Upper lobe of left lung (tissue), 6 donors: ENCODE measurements around the gene IL17A. TPM values are rescaled to one million over a fixed set of nuclear protein-coding genes. Genes with fewer than 3 reads are reported as not detected.

Experiments
- ATAC-seq, 2 donors: fragments of 200-7000 bp; cut with Tn5 transposase; one replicate each; pipeline ENCODE4 v1.9.1; 2022; ENCODE audit warnings: mild to moderate bottlenecking in 2 of 2, moderate library complexity in 2 of 2; ENCODE audit not compliant: low FRiP score in 2 of 2
- DNase-seq, 2 donors: peaks; one replicate each; pipeline ENCODE4 v3.0.0-alpha.2; 2019 to 2020
- H3K27ac ChIP-seq, 4 donors: fragments of 200-600 bp; sonication (generic); one replicate each; pipeline ENCODE4 v1.5.1; 2016 to 2019
- H3K27me3 ChIP-seq, 4 donors: fragments of 200-600 bp; sonication (generic); one replicate each; pipeline ENCODE4 v1.5.1; 2017 to 2019
- H3K36me3 ChIP-seq, 4 donors: fragments of 200-600 bp; sonication (generic); one replicate each; pipeline ENCODE4 v1.5.1; 2016 to 2019
- H3K4me1 ChIP-seq, 4 donors: fragments of 200-600 bp; sonication (generic); one replicate each; pipeline ENCODE4 v1.5.1; 2018 to 2019
- H3K4me3 ChIP-seq, 4 donors: fragments of 200-600 bp; sonication (generic); one replicate each; pipeline ENCODE4 v1.5.1; 2017 to 2019; ENCODE audit warnings: mild to moderate bottlenecking in 2 of 4, moderate library complexity in 1 of 4
- H3K9me3 ChIP-seq, 4 donors: fragments of 200-600 bp; sonication (generic); one replicate each; pipeline ENCODE4 v1.5.1; 2018 to 2019
- EP300 ChIP-seq, 4 donors: sonication (generic); formaldehyde crosslinking; IDR thresholded peaks; one replicate each; pipeline ENCODE4 v1.5.1; 2017; ENCODE audit warnings: antibody characterized with exemption in 4 of 4, control low read depth in 2 of 4
- POLR2A ChIP-seq, 4 donors: fragments of 450-650 bp; IDR thresholded peaks; one replicate each; pipeline ENCODE4 v1.5.1; 2016 to 2017; ENCODE audit warnings: antibody characterized with exemption in 4 of 4, mild to moderate bottlenecking in 2 of 4
- POLR2AphosphoS5 ChIP-seq, 2 donors: sonication (generic); formaldehyde crosslinking; IDR thresholded peaks; one replicate each; pipeline ENCODE4 v1.5.1; 2017; ENCODE audit warnings: antibody characterized with exemption in 2 of 2
- WGBS, 2 donors: methylation state at CpG; one replicate each; pipeline ENCODE4 v1.1.5; 2017 to 2018; 5-methylcytosine and 5-hydroxymethylcytosine counted together
- total RNA-seq, 6 donors: library from RNA; depleted of rRNA in 4 of 6; stranded (reverse); fragments of >200 nt in 4 of 6; gene quantifications; one replicate each; pipeline versions ENCODE4 v1.1.0 to v1.2.1, GENCODE V29; 2016 to 2021
- TF ChIP-seq, protein P1 (sequence below), 6 experiments: fragments of 450-650 bp in 4 of 6; fragments of 200-600 bp in 2 of 6; sonication (generic) in 2 of 6; IDR thresholded peaks; one replicate each; pipeline ENCODE4 v1.5.1; 2016 to 2019; ENCODE audit warnings: antibody characterized with exemption in 6 of 6
- donor health status: DM: no; HTN: no; CAD: no; lungs with moderate emphysema.
- donor health status: DM: no; HTN: yes; CAD: no; lungs with severe emphysema.

The IL17A gene
- total RNA-seq, 6 donors from 2014 or later: not detected

DNA sequence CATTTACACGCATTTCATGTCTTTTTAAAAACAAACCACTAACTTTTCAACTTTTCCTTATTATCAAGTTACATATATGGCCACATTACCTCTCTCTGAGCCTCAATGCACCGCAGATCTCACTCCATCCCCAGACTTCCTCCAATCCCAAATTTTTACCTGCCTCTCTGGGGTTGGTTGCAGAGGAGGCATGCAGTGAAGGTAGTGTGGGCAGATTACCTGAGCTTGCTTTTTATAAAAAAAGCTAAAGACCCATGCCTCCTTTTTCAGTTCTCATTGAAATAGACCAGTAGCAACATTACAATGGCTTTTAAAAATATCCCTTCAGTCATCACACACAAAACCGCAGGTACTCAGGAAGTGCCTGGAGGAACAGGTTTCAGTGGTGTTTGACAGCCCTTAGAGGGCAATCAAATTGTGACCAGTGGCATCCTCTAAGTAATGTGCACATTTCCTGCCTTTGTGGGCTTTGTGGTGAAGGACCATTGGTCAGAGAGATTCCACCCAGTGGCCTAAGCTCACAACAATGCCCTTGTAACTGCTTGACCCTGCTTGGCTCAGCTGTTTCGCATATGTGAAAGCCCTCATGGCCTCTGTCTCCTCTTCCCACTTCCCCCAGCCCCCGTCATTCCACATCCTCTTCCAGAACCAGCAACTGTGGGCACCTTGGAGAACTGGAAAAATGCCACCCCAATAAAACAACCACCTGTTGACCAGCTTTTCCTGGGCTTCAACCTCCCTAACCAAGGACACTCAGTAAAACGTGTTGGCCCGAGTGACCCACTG lies 30.2 kb upstream of the IL17A start:
- WGBS, 2 donors: 40 to 45% methylated on average over 6 to 7 of the region's 7 CpGs
- ATAC-seq (no peak), DNase-seq (no peak)
- TF ChIP-seq, protein P1, sequence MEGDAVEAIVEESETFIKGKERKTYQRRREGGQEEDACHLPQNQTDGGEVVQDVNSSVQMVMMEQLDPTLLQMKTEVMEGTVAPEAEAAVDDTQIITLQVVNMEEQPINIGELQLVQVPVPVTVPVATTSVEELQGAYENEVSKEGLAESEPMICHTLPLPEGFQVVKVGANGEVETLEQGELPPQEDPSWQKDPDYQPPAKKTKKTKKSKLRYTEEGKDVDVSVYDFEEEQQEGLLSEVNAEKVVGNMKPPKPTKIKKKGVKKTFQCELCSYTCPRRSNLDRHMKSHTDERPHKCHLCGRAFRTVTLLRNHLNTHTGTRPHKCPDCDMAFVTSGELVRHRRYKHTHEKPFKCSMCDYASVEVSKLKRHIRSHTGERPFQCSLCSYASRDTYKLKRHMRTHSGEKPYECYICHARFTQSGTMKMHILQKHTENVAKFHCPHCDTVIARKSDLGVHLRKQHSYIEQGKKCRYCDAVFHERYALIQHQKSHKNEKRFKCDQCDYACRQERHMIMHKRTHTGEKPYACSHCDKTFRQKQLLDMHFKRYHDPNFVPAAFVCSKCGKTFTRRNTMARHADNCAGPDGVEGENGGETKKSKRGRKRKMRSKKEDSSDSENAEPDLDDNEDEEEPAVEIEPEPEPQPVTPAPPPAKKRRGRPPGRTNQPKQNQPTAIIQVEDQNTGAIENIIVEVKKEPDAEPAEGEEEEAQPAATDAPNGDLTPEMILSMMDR (IDR thresholded peaks at IDR 0.05): no peak
- TF ChIP-seq POLR2A (IDR thresholded peaks at IDR 0.05): no peak
- no peak for TF ChIP-seq POLR2AphosphoS5 (IDR thresholded peaks at IDR 0.05)
- TF ChIP-seq EP300 (IDR thresholded peaks at IDR 0.05): no peak
- no peaks in the 10 kb centered on the region for H3K27me3 ChIP-seq
- H3K9me3 ChIP-seq: no peaks in the 10 kb centered on the region
- no peak overlapping the region for H3K4me3 ChIP-seq
- no peak overlapping the region for H3K27ac ChIP-seq
- no peaks in the 10 kb centered on the region for H3K4me1 ChIP-seq
- no peaks in the 10 kb centered on the region for H3K36me3 ChIP-seq

DNA sequence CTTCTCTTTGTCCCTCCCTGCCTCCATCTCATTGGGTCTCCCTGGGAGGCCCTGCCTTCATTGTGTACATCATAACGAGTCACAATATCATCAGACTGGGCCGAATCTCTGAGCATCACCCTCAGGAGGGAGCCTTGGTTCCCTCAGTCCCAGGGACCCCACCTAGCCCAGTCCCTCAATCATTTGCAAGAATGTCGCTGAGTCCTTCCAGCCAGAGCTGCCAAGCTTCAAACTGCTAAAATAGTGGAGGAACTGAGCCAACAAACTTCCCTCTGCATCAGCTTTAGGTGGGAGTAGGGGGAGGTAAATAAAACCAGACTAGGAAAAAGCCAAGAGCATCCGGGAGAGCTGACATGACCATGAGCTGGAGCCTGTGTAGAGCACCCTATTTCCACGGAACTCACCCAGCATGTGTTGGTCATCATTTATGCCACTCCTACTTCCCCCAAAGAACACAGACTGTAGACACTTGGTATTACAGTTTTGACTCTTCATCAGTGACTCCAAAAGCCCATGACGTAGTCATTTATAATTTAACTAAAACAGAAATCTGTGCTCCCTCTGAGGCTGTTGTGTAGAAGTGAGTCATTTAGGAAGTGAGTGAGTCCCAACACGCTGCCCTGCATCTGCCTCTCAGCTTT lies 28.8 kb upstream of the IL17A start:
- no peaks in the 10 kb centered on the region for H3K27me3 ChIP-seq
- H3K27ac ChIP-seq: no peak overlapping the region
- no peaks in the 10 kb centered on the region for H3K9me3 ChIP-seq
- no peaks in the 10 kb centered on the region for H3K4me1 ChIP-seq
- DNase-seq (no peak), ATAC-seq (no peak)
- WGBS, 2 donors: 67 to 69% methylated on average over 7 of the region's 7 CpGs
- no peaks in the 10 kb centered on the region for H3K36me3 ChIP-seq
- TF ChIP-seq, protein P1 (IDR thresholded peaks at IDR 0.05): no peak
- TF ChIP-seq POLR2A (IDR thresholded peaks at IDR 0.05) (no peak), EP300 (IDR thresholded peaks at IDR 0.05) (no peak), POLR2AphosphoS5 (IDR thresholded peaks at IDR 0.05) (no peak)
- no peak overlapping the region for H3K4me3 ChIP-seq

DNA sequence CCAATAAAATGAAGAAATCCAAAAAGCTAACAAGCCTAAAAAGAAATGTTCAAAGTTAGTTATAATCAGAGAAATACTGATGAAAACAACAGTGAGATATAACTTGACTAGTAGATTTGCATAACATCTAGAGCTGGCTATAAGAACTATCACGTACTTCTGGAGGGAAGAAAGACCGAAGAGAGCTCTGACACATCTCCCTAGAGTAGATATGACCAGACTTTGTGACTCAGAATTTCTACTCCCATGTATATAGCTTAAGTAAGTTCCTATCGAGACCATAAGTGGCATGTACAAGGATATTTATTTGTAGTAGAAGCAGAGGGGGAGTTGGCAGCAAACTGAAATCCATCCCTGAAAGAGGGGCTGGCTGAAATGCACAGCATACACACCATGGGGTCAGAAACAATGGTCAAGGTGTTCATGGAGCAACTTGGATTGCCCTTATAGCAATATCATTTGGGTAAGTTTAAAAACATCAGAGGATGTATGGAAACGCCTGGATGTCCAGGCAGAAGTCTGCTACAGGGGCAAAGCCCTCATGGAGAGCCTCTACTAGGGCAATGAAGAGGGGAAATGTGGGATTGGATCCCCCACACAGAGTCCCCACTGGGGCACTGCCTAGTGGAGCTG lies 25.6 kb upstream of the IL17A start:
- H3K4me3 ChIP-seq: no peak overlapping the region
- H3K4me1 ChIP-seq: no peaks in the 10 kb centered on the region
- TF ChIP-seq POLR2AphosphoS5 (IDR thresholded peaks at IDR 0.05): no peak
- TF ChIP-seq POLR2A (IDR thresholded peaks at IDR 0.05): no peak
- TF ChIP-seq, protein P1 (IDR thresholded peaks at IDR 0.05): no peak
- no peak for TF ChIP-seq EP300 (IDR thresholded peaks at IDR 0.05)
- 77 to 83% methylated on average over 4 of the region's 4 CpGs for WGBS, 2 donors
- H3K27me3 ChIP-seq: no peaks in the 10 kb centered on the region
- no peak overlapping the region for H3K27ac ChIP-seq
- H3K9me3 ChIP-seq: no peaks in the 10 kb centered on the region
- ATAC-seq (no peak), DNase-seq (no peak)
- H3K36me3 ChIP-seq: no peaks in the 10 kb centered on the region

DNA sequence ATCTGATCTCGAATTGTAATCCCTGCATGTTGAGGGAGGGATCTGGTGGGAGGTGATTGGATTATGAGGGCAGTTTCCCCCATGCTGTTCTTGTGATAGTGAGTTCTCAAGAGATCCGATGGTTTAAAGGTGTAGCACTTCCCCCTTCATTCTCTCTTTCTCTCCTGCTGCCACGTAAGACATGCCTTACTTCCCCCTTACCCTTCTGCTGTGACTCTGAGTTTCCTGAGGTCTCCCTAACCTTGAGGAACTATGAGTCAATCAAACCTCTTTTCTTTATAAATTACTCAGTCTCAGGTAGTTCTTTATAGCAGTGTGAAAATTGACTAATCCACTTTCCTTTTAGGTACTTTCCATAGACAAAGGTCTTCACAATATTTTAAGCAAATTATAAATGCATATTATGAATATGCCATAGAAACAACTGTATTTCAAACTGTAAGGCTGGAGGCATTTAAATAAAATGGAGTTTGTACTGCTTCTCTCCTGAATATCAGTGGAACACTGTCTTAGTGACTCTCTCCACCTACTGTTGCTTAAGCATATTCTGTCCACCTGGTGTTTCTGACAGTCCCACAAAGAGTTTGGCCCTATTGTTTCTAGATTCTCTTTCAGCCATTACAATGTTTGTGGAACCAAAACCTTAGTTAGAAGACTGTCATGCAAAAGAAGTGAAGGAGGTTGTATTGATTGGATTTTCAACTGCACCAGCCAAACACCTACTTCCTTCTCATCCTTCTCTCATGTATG lies 24.3 kb upstream of the IL17A start:
- Histone ChIP-seq H3K27ac (no peak overlapping the region), H3K9me3 (no peaks in the 10 kb centered on the region), H3K27me3 (no peaks in the 10 kb centered on the region), H3K4me1 (no peaks in the 10 kb centered on the region), H3K36me3 (no peaks in the 10 kb centered on the region), H3K4me3 (no peak overlapping the region)
- 63 to 92% methylated on average over 3 of the region's 3 CpGs for WGBS, 2 donors
- DNase-seq: no peak
- TF ChIP-seq EP300 (IDR thresholded peaks at IDR 0.05): no peak
- no peak for ATAC-seq
